ENCODE results near the gene UBE2E1. TPM values are rescaled to one million over a fixed set of nuclear protein-coding genes. Genes with fewer than 3 reads are reported as not detected.

UBE2E1 gene
- total RNA-seq, 2 donors from 2014 or later = 56.5 to 68.5 TPM

DNA sequence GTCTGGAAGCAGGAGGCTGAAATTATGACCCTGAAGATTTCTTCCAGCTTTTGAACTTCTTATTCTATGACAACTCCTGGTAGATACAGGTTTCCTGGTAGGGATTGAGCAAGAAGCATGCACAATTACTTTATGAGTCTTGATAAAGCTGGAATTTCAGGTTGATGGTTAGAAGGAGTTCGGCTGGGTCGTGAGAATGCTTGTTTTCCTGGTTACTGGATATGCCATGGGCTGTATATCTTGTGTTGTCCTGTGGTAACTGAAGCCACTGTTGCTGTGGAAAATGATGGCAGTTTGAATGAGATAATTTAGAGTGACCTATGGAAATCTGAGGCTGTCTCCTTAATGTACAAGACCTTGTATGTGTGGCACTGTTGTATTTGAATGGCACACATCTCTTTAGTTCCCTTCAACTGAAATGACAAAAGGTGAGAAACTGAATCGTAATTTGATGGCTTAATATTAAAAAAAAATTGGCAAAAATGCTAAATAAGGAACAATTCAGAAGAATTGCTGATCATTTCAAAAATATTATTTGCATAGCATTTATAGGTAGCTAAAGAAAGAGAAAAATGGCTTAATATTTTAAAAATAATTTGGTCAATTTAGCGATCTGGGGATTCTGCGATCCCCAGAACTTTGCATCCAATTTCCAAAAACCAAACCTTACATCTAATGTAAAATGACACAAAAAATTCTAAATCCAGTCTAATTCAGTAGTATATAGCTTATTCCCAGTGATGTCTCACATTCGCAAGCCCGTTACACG lies 1.1 kb upstream of the UBE2E1 start:
- H3K9me3 Mint-ChIP-seq = no peaks in the 10 kb centered on the region
- peaks cover 27 to 31% of the 10 kb centered on the region in 2 donors for H3K4me1 Mint-ChIP-seq (ENCODE audit: low read depth in 2 of 2)
- no peaks in the 10 kb centered on the region for H3K27me3 Mint-ChIP-seq
- ATAC-seq (no peak), DNase-seq (ENCODE audit: low spot score) (no peak)
- H3K4me3 Mint-ChIP-seq = peak overlapping the region; percentile 88
- H3K36me3 Mint-ChIP-seq = peaks cover 6% of the 10 kb centered on the region
- peak overlapping the region in 1 of 2 donors; percentile 94 for H3K27ac Mint-ChIP-seq

DNA sequence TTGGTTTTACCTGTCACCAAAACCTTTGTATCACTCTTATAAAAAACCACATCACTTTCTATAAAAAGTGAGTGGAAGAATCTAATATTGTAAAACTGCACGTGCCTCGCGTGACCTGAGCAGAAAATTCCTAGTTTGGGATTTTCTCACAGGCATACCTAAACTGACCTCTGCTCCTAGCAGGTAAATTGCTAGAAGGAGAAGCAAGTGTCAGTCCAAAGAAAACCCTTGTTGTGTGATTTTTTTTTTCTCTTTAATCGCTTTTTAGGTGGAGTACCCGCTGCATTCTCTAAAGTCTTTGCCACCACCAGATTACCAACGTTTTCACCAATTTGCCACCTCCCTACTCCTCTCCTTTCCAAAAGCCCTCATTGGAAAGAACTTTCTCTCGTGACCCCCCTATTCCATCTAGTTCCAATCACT lies 534 bp upstream of the UBE2E1 start:
- H3K4me3 Mint-ChIP-seq = peak overlapping the region; percentile 88
- peaks cover 6% of the 10 kb centered on the region for H3K36me3 Mint-ChIP-seq
- no peaks in the 10 kb centered on the region for H3K9me3 Mint-ChIP-seq
- DNase-seq (ENCODE audit: low spot score) (no peak), ATAC-seq (no peak)
- peaks cover 33 to 37% of the 10 kb centered on the region in 2 donors for H3K4me1 Mint-ChIP-seq (ENCODE audit: low read depth in 2 of 2)
- H3K27me3 Mint-ChIP-seq = no peaks in the 10 kb centered on the region
- peak overlapping the region; percentile 72 to 94 for H3K27ac Mint-ChIP-seq

DNA sequence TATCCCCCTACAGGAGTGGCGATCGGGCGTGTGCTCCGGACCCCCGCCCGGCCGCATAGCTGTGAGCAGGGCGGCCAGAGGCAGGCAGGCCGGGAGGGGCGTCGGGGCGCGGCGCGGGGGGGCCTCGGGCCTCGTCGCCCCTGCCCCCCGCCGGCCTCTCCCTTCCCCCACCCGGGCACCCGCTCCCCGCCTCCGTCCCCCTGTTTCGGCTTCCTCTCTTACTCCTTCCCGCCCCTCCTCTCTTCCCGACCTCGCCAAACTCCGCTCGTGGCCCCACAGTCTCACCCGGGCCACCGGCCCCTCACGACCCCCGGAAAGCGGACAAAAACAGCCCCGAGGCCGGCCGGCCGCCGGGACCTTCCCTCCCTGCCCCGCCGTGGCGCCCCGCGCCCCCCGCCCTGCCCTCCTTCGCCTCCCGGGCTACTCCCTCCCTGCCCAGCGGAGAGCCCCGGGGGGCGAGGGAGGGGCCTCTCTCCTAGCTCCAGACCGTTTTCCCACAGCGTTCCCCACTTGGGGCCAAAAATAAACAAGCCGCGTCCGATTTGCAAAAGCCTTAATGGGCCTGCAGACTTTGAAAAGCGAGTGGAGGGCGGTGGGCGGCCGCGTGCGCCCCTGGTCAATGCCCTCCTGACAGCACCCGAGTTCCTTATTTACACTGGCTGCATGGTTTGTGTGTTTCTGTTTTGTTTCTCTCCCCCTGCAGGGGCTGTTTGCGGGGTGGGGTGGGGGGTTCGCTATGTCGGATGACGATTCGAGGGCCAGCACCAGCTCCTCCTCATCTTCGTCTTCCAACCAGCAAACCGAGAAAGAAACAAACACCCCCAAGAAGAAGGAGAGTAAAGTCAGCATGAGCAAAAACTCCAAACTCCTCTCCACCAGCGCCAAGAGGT lies 1.0 kb downstream of the UBE2E1 start:
- ATAC-seq = peak; percentile 11 to 17
- H3K4me1 Mint-ChIP-seq (ENCODE audit: low read depth in 2 of 2) = peaks cover 42 to 48% of the 10 kb centered on the region in 2 donors
- no peak for DNase-seq (ENCODE audit: low spot score)
- H3K27ac Mint-ChIP-seq = peak overlapping the region; percentile 60 to 94
- H3K4me3 Mint-ChIP-seq = peak overlapping the region; percentile 79
- no peaks in the 10 kb centered on the region for H3K9me3 Mint-ChIP-seq
- H3K27me3 Mint-ChIP-seq = no peaks in the 10 kb centered on the region
- H3K36me3 Mint-ChIP-seq = peaks cover 6% of the 10 kb centered on the region

DNA sequence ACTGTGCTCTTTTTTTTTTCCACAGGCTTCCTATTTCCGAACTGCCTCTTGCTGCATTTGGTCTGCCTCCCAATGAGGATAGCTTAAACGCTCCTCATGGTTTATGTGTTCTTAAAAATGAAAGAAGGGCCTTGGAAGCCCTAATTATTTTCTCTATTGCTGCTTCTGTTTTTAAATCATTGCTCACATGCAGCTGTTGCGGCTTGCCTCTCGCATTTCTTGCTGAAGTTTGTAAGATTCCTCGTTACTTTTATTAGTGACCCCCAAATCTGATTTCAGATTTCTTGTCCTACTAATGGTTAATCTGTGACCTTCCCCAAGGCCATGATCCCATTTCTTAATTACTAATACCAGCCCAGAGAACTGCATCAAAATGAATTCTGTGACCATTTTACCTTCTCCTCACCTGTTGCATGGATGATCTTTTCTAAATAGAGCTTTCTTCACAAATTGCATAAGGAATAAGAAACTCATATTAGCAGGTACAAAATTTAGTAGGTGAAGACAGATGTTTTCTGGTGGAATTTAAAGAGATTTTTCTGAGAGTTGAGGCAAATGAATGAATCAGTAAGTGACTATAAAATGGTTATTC lies 1.8 kb downstream of the UBE2E1 start:
- Mint-ChIP-seq H3K27ac (peak overlapping the region; percentile 60 to 94), H3K36me3 (peaks cover 8% of the 10 kb centered on the region), H3K27me3 (no peaks in the 10 kb centered on the region), H3K4me3 (peak overlapping the region; percentile 79), H3K4me1 (ENCODE audit: low read depth in 2 of 2) (peaks cover 48 to 55% of the 10 kb centered on the region in 2 donors), H3K9me3 (no peaks in the 10 kb centered on the region)
- no peak for ATAC-seq
- no peak for DNase-seq (ENCODE audit: low spot score)

DNA sequence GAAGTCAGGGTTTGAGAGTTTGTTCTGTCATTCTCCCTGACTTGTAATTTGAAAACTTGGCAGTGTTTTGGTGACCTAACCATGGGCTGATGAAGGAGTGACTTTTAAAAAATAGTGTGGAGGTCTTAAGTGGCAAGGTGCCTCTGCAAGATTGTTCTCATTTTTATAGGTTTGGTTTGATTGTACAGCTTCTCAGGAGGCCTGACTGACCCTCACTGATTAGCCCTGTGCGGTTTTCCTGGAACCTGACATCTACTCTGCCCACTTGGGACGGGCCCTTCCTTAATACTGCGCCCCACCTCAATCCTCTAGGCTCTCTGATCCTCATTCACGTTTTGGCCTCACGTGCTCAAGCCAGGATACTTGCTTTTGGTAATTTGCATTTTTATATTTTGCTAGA lies 2.8 kb downstream of the UBE2E1 start:
- Mint-ChIP-seq H3K36me3 (peaks cover 10% of the 10 kb centered on the region), H3K27ac (peak overlapping the region; percentile 88 to 96), H3K9me3 (no peaks in the 10 kb centered on the region), H3K4me3 (peak overlapping the region; percentile 94), H3K4me1 (ENCODE audit: low read depth in 2 of 2) (peaks cover 50 to 59% of the 10 kb centered on the region in 2 donors), H3K27me3 (no peaks in the 10 kb centered on the region)
- DNase-seq (ENCODE audit: low spot score) (no peak), ATAC-seq (no peak)

DNA sequence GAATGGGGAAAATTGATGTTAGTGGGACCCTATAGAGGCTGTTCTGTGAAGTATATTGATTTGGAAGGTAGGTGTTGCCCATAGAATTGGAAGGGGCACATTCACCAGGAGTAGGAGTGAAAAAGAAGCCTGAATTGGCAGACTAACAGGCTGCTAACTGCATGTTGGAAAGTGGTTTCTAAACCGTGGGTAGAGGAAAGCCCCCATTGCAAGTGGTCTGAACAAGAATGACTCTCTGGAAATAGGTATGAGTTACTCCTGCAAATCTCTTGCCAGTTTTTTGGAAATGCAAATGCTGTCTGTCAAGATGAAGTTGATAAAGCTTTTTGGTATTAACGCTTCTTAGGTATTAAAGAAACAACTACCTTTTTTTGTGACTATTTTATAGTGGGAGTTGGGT lies 3.5 kb downstream of the UBE2E1 start:
- H3K4me3 Mint-ChIP-seq = peak overlapping the region; percentile 94
- peak overlapping the region; percentile 88 to 96 for H3K27ac Mint-ChIP-seq
- ATAC-seq = no peak
- H3K36me3 Mint-ChIP-seq = peaks cover 10% of the 10 kb centered on the region
- H3K4me1 Mint-ChIP-seq (ENCODE audit: low read depth in 2 of 2) = peaks cover 50 to 59% of the 10 kb centered on the region in 2 donors
- DNase-seq (ENCODE audit: low spot score) = no peak
- no peaks in the 10 kb centered on the region for H3K9me3 Mint-ChIP-seq
- H3K27me3 Mint-ChIP-seq = no peaks in the 10 kb centered on the region

DNA sequence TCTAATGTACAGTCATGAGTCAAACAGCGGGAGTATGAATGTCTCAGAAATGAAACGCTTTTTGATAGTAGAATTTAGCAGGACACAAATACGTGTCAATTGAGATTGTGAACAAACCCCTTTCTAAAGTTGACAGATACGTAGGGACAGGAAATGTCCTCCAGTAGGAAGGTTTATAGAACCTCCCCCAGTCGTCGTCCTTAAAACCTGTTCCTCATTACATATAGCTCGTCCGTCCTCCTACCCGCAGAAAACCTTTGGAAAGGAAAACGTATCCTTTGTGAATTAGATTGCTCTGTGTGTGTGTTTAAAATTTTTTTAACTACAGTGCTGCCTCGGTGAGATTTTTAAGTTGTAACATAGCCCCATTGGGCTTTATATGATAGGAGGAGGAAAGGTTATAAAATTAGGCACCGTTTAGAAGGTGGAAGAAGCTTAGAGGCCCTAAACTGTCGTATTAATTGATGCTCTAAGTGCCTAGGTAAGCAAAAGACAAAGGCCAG lies 4.1 kb downstream of the UBE2E1 start:
- Mint-ChIP-seq H3K27me3 (no peaks in the 10 kb centered on the region), H3K36me3 (peaks cover 10% of the 10 kb centered on the region), H3K9me3 (no peaks in the 10 kb centered on the region), H3K4me3 (peak overlapping the region; percentile 94), H3K27ac (peak overlapping the region; percentile 88 to 96), H3K4me1 (ENCODE audit: low read depth in 2 of 2) (peaks cover 50 to 59% of the 10 kb centered on the region in 2 donors)
- no peak for ATAC-seq
- no peak for DNase-seq (ENCODE audit: low spot score)

DNA sequence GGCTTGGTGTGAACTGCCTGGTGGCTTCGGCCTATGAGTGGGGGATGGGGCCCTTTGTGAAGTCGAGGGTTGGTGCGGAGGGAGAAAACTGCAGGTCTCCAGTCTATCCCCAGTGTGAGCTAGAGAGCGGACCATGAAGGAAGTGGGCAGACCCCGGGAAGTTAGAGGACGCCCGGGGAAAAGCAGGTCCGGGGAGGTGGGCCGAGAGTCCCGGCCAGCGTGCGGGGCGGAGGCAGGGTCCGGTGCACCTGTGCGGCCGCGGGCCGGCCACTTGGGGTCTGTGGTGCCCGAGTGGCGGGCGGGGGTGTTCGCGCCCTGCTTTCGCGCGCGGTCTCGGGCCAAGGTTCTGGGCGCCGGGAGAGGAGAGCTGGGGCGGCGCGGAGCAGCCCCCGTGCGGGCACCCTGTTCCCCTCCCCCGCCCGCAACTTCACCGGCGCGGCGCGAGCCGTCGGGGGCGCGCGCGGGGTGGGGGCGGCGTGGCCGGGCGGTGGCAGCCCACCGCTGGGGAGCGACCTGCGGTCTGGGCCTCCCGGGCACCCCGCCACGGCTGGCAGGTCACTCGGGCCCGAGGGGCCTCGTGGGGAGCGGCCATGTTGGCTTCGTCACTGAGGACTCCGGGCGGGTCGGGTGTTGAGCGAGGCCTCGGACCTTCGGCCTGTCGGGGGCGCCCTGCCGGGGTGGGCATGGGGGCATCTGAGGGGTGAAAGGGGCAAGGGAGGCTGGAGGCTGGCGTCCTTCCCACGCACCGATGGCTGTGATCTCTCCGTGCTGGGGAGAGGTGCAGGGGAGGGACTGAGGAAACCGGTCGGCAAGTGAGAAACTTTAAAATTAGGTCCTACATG lies 4.8 kb downstream of the UBE2E1 start:
- peak; percentile 70 for DNase-seq (ENCODE audit: low spot score)
- Mint-ChIP-seq H3K27ac (peak overlapping the region; percentile 88 to 96), H3K9me3 (no peaks in the 10 kb centered on the region), H3K4me1 (ENCODE audit: low read depth in 2 of 2) (peaks cover 53 to 54% of the 10 kb centered on the region in 2 donors), H3K4me3 (peak overlapping the region; percentile 94), H3K27me3 (no peaks in the 10 kb centered on the region), H3K36me3 (peaks cover 10% of the 10 kb centered on the region)
- peak; percentile 55 to 64 for ATAC-seq

DNA sequence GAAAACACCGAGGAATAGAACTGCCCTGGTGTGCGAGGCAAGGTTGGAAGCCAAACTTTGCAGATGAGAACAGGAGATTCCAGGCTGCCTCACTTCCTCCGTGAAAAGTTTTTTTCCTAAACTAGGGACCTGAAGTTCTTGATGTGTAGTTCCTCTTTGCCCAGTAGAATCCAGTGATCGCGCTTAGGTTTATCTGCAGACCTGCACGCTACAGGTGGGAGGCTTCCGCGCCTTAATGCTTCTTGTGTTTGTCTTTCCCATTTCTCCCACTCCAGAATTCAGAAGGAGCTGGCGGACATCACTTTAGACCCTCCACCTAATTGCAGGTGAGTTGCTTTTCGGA lies 5.4 kb downstream of the UBE2E1 start:
- DNase-seq (ENCODE audit: low spot score) (no peak), ATAC-seq (no peak)
- peaks cover 10% of the 10 kb centered on the region for H3K36me3 Mint-ChIP-seq
- H3K9me3 Mint-ChIP-seq = no peaks in the 10 kb centered on the region
- H3K4me3 Mint-ChIP-seq = peak overlapping the region; percentile 91
- no peaks in the 10 kb centered on the region for H3K27me3 Mint-ChIP-seq
- H3K4me1 Mint-ChIP-seq (ENCODE audit: low read depth in 2 of 2) = peaks cover 52 to 53% of the 10 kb centered on the region in 2 donors
- peak overlapping the region; percentile 88 to 96 for H3K27ac Mint-ChIP-seq

DNA sequence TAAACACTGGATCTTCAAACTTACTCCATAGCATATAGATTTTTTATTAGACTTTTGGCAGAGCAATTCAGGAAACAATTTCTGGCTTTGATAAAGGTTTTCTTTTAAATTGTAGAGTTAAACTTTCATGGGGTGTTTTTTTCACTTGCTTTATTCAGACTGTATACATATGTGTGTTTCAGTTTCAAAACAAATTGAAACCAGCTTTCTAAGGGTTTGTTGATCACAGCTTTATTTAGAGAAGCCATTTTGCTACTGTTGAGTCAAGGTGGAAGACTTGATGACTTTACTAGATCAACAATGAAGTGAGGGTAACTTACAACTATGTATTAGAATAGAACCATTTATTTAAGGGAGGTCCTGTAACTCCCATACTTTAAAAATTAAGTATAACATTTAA lies 6.2 kb downstream of the UBE2E1 start:
- Mint-ChIP-seq H3K9me3 (no peaks in the 10 kb centered on the region), H3K4me1 (ENCODE audit: low read depth in 2 of 2) (peaks cover 53% of the 10 kb centered on the region in 2 donors), H3K36me3 (peaks cover 10% of the 10 kb centered on the region), H3K27me3 (no peaks in the 10 kb centered on the region), H3K27ac (peak overlapping the region; percentile 88 to 96), H3K4me3 (peak overlapping the region; percentile 91)
- DNase-seq (ENCODE audit: low spot score) (no peak), ATAC-seq (peak in 1 of 2 donors; percentile 58)

DNA sequence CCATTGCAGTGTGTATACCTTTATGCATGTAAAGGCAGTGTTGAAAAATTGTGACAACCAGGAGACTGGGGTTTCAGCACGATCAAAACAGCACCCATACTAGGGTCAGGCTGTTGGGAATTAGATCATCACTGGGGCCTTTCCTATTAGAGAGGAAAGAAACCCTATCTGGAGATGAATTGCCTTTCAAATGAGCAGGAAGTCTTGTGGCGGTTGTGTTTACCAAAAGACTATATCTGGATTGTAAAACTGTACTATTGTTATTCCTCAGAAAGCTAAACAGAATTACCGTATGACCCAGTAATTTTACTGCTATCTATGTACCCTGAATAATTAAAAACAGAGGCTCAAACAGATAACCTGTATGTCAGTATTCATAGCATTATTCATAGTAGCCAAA lies 10.1 kb downstream of the UBE2E1 start:
- peak in 1 of 2 donors; percentile 27 for ATAC-seq
- no peak for DNase-seq (ENCODE audit: low spot score)
- Mint-ChIP-seq H3K27me3 (no peaks in the 10 kb centered on the region), H3K4me1 (ENCODE audit: low read depth in 2 of 2) (peaks cover 39 to 41% of the 10 kb centered on the region in 2 donors), H3K27ac (no peak overlapping the region), H3K4me3 (no peak overlapping the region), H3K36me3 (peaks cover 4% of the 10 kb centered on the region), H3K9me3 (no peaks in the 10 kb centered on the region)

DNA sequence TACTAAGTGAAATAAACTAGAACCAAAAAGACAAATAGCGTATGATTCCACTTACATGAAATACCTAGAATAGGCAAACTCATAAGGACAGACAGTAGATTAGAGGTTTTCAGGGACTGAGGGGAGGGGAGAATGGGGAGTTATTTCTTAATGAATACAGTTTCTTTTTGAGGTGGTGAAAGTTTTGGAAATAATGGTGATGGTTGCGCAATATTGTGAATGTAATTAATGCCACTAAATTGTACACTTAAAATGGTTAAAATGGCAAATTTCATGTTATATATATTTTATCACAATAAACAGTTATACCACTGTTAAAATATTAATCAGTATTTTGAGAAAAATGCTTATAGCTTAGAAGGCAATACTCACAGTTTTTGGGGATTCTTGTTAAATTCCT lies 11.0 kb downstream of the UBE2E1 start:
- no peak overlapping the region for H3K4me3 Mint-ChIP-seq
- peaks cover 39 to 43% of the 10 kb centered on the region in 2 donors for H3K4me1 Mint-ChIP-seq (ENCODE audit: low read depth in 2 of 2)
- ATAC-seq (no peak), DNase-seq (ENCODE audit: low spot score) (no peak)
- H3K27ac Mint-ChIP-seq = no peak overlapping the region
- no peaks in the 10 kb centered on the region for H3K9me3 Mint-ChIP-seq
- no peaks in the 10 kb centered on the region for H3K27me3 Mint-ChIP-seq
- H3K36me3 Mint-ChIP-seq = peaks cover 4% of the 10 kb centered on the region

Data from natural killer cell treated with Interleukin-12 subunit alpha and Interleukin-12 subunit beta and Interleukin-15 and Interleukin-18, amount 100 ng/mL, for 72 hours (primary cell).